Bronchus fibroblast of lung (primary cell): ENCODE results near the gene TSKS. TPM values are rescaled to one million over a fixed set of nuclear protein-coding genes. Genes with fewer than 3 reads are reported as not detected.

Experiments used
- total RNA-seq: library from RNA; depleted of rRNA; stranded (reverse); fragments of >200 nt; gene quantifications from 2 replicates; pipeline ENCODE4 v1.2.3, GENCODE V29; 2015

The TSKS gene, protein sequence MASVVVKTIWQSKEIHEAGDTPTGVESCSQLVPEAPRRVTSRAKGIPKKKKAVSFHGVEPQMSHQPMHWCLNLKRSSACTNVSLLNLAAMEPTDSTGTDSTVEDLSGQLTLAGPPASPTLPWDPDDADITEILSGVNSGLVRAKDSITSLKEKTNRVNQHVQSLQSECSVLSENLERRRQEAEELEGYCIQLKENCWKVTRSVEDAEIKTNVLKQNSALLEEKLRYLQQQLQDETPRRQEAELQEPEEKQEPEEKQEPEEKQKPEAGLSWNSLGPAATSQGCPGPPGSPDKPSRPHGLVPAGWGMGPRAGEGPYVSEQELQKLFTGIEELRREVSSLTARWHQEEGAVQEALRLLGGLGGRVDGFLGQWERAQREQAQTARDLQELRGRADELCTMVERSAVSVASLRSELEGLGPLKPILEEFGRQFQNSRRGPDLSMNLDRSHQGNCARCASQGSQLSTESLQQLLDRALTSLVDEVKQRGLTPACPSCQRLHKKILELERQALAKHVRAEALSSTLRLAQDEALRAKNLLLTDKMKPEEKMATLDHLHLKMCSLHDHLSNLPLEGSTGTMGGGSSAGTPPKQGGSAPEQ
- not detected in 2 replicates for total RNA-seq

GRCh38 chr19:49763230-49763629 lies at the start of gene TSKS:
TSKS (minus strand) TSS chr19:49763306; CDS start chr19:49763247, 59 bp downstream.

DNA sequence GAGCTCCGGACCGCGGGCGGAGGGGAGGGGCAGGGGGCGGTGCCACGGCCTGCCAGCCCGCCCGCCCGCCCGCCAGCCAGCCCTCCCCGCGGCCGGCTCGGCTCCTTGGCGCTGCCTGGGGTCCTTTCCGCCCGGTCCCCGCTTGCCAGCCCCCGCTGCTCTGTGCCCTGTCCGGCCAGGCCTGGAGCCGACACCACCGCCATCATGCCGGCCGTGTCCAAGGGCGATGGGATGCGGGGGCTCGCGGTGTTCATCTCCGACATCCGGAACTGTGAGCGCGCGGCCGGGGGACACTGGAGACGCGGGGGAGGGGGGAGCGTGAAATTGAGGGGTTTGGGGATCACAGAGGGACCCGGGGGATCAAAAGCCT lies 3.8 kb upstream of the TSKS start, which contains the start of gene AP2A1:
Gene AP2A1 (plus strand): TSS at position 72 of the 370 bp plus-strand sequence. CDS start 133 bp downstream, at position 205.

GRCh38 chr19:49690656-49691242 lies 72.4 kb downstream of the TSKS start, which contains the start of gene CPT1C:
CPT1C (plus strand) TSS chr19:49691116; CDS start chr19:49692253, 1,137 bp downstream.

Other genes with a start within 250 kb of the TSKS start
- 191 and 235 TPM in 2 replicates for gene RCN3, start 235.3 kb downstream of the TSKS start, total RNA-seq
- 90.1 and 98.2 TPM in 2 replicates for gene NOSIP, start 182.8 kb downstream of the TSKS start, total RNA-seq
- gene PRRG2, start 182.0 kb downstream of the TSKS start, total RNA-seq = 0.30 and 0.84 TPM in 2 replicates
- gene PRR12, start 172.1 kb downstream of the TSKS start, total RNA-seq = 4.9 and 6.2 TPM in 2 replicates
- 64.7 and 94.1 TPM in 2 replicates for gene RRAS, start 123.2 kb downstream of the TSKS start, total RNA-seq
- gene SCAF1, start 121.1 kb downstream of the TSKS start, total RNA-seq = 28.4 and 28.6 TPM in 2 replicates
- gene IRF3, start 97.4 kb downstream of the TSKS start, total RNA-seq = 94.8 and 99.3 TPM in 2 replicates
- 35.8 and 37.2 TPM in 2 replicates for gene BCL2L12, start 97.4 kb downstream of the TSKS start, total RNA-seq
- 389 and 416 TPM in 2 replicates for gene PRMT1, start 86.0 kb downstream of the TSKS start, total RNA-seq
- gene ADM5, start 73.7 kb downstream of the TSKS start, total RNA-seq = 0.67 and 0.74 TPM in 2 replicates
- 17.7 and 19.3 TPM in 2 replicates for gene CPT1C, start 72.2 kb downstream of the TSKS start, total RNA-seq
- gene AP2A1, start 3.7 kb upstream of the TSKS start, total RNA-seq = 136 and 142 TPM in 2 replicates
- 30.1 and 31.8 TPM in 2 replicates for gene FUZ, start 50.0 kb upstream of the TSKS start, total RNA-seq
- gene MED25, start 55.0 kb upstream of the TSKS start, total RNA-seq = 28.4 and 28.7 TPM in 2 replicates
- gene PTOV1, start 87.9 kb upstream of the TSKS start, total RNA-seq = 96.3 and 103 TPM in 2 replicates
- 45.2 and 49.8 TPM in 2 replicates for gene PNKP, start 104.3 kb upstream of the TSKS start, total RNA-seq
- gene AKT1S1, start 114.0 kb upstream of the TSKS start, total RNA-seq = 32.9 and 33.5 TPM in 2 replicates
- 26.3 and 26.6 TPM in 2 replicates for gene TBC1D17, start 114.4 kb upstream of the TSKS start, total RNA-seq
- gene IL4I1, start 133.6 kb upstream of the TSKS start, total RNA-seq = 0.17 and 0.30 TPM in 2 replicates
- gene ATF5, start 165.9 kb upstream of the TSKS start, total RNA-seq = 17.0 and 18.6 TPM in 2 replicates
- gene NUP62, start 166.2 kb upstream of the TSKS start, total RNA-seq = 57.1 and 57.3 TPM in 2 replicates
- not detected in 2 replicates for gene SIGLEC11, start 197.9 kb upstream of the TSKS start, total RNA-seq